HG03354 (cell line): Measurements from ENCODE around the gene TM9SF2.

Experiments used
- ATAC-seq: cut with Tn5 transposase; IDR thresholded peaks from one replicate; pipeline ENCODE4 v1.9.1; 2021; ENCODE audit warnings: mild to moderate bottlenecking; ENCODE audit not compliant: unreplicated experiment, poor library complexity, severe bottlenecking

Gene TM9SF2

DNA sequence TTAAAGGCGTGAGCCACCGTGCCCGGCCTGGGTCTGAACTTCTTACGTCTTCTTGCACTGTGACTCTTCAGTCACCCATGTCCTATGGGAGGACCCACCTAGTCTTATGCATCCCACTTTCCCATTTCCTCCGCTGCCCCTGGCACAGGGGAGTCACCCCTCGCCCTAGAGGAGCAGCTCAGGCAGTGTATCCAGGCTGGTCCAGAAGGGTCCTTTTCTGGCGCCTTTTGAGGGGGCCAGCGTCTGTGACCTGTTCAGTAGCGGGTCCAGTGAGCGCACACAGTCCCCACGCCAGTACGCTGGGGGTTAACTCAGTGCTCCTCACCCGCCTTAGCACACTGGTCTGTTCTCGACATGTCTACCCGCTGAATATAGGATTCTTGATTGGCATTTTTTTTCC, 107.1 kb downstream of the TM9SF2 start:
- no peak for ATAC-seq

DNA sequence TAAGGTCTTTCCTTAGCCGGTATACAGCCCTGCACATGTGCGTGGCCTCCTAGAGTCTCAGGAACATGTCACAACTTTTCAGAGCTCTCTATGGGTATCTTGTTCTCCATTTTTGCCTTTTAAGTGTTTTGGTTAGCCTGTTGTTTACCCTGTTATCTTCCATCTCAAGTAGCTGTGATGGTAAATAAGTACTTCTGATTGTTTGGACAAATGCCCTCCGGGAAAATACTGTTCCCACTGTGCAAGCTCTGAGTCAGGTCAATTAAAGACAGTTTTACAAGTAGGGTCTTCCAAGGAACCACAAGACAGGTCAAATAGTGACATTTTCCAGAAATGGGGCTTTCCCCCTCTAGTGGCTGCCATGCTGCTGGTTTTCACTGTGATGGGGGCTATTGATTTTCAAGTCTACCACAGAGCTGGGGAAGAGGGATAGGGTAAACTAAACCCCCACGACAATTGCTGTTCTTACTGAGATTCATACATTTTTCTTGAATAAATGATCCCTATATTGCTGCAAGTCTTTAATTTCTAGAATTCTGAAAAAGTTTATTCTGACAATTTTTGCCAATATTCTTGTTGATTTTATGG, 109.5 kb downstream of the TM9SF2 start:
- no peak for ATAC-seq
